IMR-90 (cell line): ENCODE data around the gene BCL11A.

ENCODE experiments used
- CHD1 ChIP-seq: IDR thresholded peaks from 2 replicates; pipeline ENCODE4 v1.6.1; 2012; ENCODE audit warnings: low read depth, low read length, improper control_type of control experiment
- POLR2A ChIP-seq: IDR thresholded peaks from 2 replicates; pipeline ENCODE4 v1.6.1; 2012; ENCODE audit warnings: mild to moderate bottlenecking, low read depth, low read length
- RFX5 ChIP-seq: IDR thresholded peaks from 2 replicates; pipeline ENCODE4 v1.8.0; 2012; ENCODE audit warnings: low read depth, mild to moderate bottlenecking, low read length, moderate library complexity
- SMC3 ChIP-seq: fragments of 150-350 bp; IDR thresholded peaks from 2 replicates; pipeline ENCODE4 v1.6.1; 2016; ENCODE audit warnings: low read depth, mild to moderate bottlenecking, antibody characterized with exemption, low read length, moderate library complexity
- TF ChIP-seq, protein P1 (sequence below): conservative IDR thresholded peaks from 2 replicates; pipeline ENCODE4 v1.5.1; 2012; ENCODE audit warnings: mild to moderate bottlenecking, low read depth, low read length, improper control_type of control experiment

DNA sequence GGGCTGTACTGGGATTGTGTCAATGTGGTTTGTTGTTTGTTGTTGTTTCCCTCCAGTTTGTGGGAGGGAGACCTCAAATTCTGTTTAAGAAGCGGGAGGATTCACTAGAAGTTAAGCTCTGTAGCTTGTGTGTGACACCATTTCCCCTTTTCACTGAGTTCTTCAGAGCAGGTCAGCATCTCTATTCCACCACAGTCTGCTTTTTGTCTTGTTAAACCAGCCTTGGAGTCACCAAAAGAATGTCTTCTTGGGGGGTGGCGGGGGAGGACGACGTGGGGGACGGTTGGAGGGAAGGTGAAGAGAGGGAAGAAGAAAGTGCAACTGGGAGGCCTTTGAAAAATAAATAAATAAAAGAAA, 2.3 kb upstream of the BCL11A start:
- TF ChIP-seq, protein P1, sequence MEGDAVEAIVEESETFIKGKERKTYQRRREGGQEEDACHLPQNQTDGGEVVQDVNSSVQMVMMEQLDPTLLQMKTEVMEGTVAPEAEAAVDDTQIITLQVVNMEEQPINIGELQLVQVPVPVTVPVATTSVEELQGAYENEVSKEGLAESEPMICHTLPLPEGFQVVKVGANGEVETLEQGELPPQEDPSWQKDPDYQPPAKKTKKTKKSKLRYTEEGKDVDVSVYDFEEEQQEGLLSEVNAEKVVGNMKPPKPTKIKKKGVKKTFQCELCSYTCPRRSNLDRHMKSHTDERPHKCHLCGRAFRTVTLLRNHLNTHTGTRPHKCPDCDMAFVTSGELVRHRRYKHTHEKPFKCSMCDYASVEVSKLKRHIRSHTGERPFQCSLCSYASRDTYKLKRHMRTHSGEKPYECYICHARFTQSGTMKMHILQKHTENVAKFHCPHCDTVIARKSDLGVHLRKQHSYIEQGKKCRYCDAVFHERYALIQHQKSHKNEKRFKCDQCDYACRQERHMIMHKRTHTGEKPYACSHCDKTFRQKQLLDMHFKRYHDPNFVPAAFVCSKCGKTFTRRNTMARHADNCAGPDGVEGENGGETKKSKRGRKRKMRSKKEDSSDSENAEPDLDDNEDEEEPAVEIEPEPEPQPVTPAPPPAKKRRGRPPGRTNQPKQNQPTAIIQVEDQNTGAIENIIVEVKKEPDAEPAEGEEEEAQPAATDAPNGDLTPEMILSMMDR, result no peak
- TF ChIP-seq POLR2A, result no peak
- no peak for TF ChIP-seq SMC3
- TF ChIP-seq CHD1, result no peak
- no peak for TF ChIP-seq RFX5
